Upper lobe of left lung (tissue), 4 donors: ENCODE data around the gene MIPOL1.

Experiments
- POLR2A ChIP-seq, 4 donors: fragments of 450-650 bp; IDR thresholded peaks; one replicate each; pipeline ENCODE4 v1.5.1; 2016 to 2017; ENCODE audit warnings: antibody characterized with exemption in 4 of 4, mild to moderate bottlenecking in 2 of 4
- POLR2AphosphoS5 ChIP-seq, 2 donors: sonication (generic); formaldehyde crosslinking; IDR thresholded peaks; one replicate each; pipeline ENCODE4 v1.5.1; 2017; ENCODE audit warnings: antibody characterized with exemption in 2 of 2
- TF ChIP-seq, protein P1 (sequence below), 6 experiments: fragments of 450-650 bp in 4 of 6; fragments of 200-600 bp in 2 of 6; sonication (generic) in 2 of 6; IDR thresholded peaks; one replicate each; pipeline ENCODE4 v1.5.1; 2016 to 2019; ENCODE audit warnings: antibody characterized with exemption in 6 of 6

DNA sequence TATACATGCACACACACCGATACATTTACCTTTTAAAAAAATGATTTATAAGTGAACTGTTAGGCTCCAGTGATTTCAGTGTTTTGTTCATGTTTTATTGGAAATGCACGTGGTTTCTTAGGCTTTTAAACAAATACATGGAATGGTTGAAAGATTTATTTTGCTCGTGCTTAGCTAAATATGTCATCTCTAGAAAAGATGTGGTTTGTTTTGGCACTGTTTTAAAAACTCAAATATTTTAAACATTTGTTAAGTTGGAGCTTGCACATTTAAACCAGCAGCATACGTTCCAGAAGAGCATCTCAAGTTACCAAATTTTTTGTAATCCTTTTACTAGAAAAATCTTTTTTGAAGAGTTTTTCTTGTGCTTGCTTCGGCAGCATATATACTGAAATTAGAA, 352.8 kb downstream of the MIPOL1 start:
- TF ChIP-seq, protein P1, sequence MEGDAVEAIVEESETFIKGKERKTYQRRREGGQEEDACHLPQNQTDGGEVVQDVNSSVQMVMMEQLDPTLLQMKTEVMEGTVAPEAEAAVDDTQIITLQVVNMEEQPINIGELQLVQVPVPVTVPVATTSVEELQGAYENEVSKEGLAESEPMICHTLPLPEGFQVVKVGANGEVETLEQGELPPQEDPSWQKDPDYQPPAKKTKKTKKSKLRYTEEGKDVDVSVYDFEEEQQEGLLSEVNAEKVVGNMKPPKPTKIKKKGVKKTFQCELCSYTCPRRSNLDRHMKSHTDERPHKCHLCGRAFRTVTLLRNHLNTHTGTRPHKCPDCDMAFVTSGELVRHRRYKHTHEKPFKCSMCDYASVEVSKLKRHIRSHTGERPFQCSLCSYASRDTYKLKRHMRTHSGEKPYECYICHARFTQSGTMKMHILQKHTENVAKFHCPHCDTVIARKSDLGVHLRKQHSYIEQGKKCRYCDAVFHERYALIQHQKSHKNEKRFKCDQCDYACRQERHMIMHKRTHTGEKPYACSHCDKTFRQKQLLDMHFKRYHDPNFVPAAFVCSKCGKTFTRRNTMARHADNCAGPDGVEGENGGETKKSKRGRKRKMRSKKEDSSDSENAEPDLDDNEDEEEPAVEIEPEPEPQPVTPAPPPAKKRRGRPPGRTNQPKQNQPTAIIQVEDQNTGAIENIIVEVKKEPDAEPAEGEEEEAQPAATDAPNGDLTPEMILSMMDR (IDR thresholded peaks at IDR 0.05) = no peak
- TF ChIP-seq POLR2A (IDR thresholded peaks at IDR 0.05) = no peak
- TF ChIP-seq POLR2AphosphoS5 (IDR thresholded peaks at IDR 0.05) = no peak
